OCI-LY3 (cell line): ENCODE results near the gene EPSTI1.

Experiments
- H2AFZ ChIP-seq: fragments of 200-600, 300-600 bp; shearing (Covaris generic); 2 replicates; pipeline ENCODE4 v1.6.0; 2014; ENCODE audit warnings: antibody characterized with exemption, low read depth, low read length
- H3K27ac ChIP-seq: fragments of 200-600, 300-600 bp; sonication (generic); 2 replicates; pipeline ENCODE4 v1.5.1; 2014; ENCODE audit warnings: mild to moderate bottlenecking, low read length, moderate library complexity, mixed read lengths
- H3K27me3 ChIP-seq: fragments of 200-600, 300-600 bp; sonication (generic); 2 replicates; pipeline ENCODE4 v1.6.1; 2014; ENCODE audit warnings: low read depth, low read length, mixed read lengths
- H3K36me3 ChIP-seq: fragments of 200-600, 300-600 bp; sonication (generic); replicated peaks from 2 replicates; pipeline ENCODE3; 2014; ENCODE audit warnings: low read depth, low read length, mixed read lengths
- H3K4me1 ChIP-seq: fragments of 300-600, 200-600 bp; sonication (generic); 2 replicates; pipeline ENCODE4 v1.6.1; 2014; ENCODE audit warnings: low read length, mixed read lengths
- H3K4me2 ChIP-seq: fragments of 200-600, 300-600 bp; sonication (generic); 2 replicates; pipeline ENCODE4 v1.6.1; 2014; ENCODE audit warnings: low read length, mixed read lengths
- H3K4me3 ChIP-seq: fragments of 300-600, 200-600 bp; sonication (generic); 2 replicates; pipeline ENCODE4 v1.5.1; 2014; ENCODE audit warnings: antibody characterized with exemption, mild to moderate bottlenecking, low read length, moderate library complexity
- H3K79me2 ChIP-seq: fragments of 300-600, 200-600 bp; shearing (Covaris generic); 2 replicates; pipeline ENCODE4 v1.6.1; 2014; ENCODE audit warnings: mild to moderate bottlenecking, low read length, mixed read lengths
- H3K9ac ChIP-seq: fragments of 300-600, 200-600 bp; shearing (Covaris generic); 2 replicates; pipeline ENCODE4 v1.6.0; 2014; ENCODE audit warnings: mild to moderate bottlenecking, low read length, moderate library complexity
- H3K9me3 ChIP-seq: fragments of 200-600, 300-600 bp; shearing (Covaris generic); 2 replicates; pipeline ENCODE4 v1.6.1; 2014; ENCODE audit warnings: low read length, mixed read lengths; ENCODE audit not compliant: insufficient read depth
- H4K20me1 ChIP-seq: fragments of 200-600, 300-600 bp; sonication (generic); 2 replicates; pipeline ENCODE4 v1.6.1; 2016; ENCODE audit warnings: low read length, mixed read lengths; ENCODE audit not compliant: insufficient read depth
- CTCF ChIP-seq: fragments of 200-600, 300-600 bp; sonication (generic); IDR thresholded peaks from 2 replicates; pipeline ENCODE4 v1.5.1; 2014; ENCODE audit warnings: antibody characterized with exemption, low read length, low read depth
- EZH2phosphoT487 ChIP-seq: fragments of 200-600 bp; shearing (Covaris generic); IDR thresholded peaks from 2 replicates; pipeline ENCODE4 v1.6.1; 2018; ENCODE audit warnings: antibody characterized with exemption, mixed run types, low read depth

EPSTI1 gene

GRCh38 chr13:42971691-42972347 is 20.2 kb downstream of the EPSTI1 start:
- no peak overlapping the region for H3K27ac ChIP-seq
- no peaks in the 10 kb centered on the region for H3K9me3 ChIP-seq
- H3K27me3 ChIP-seq = no peaks in the 10 kb centered on the region
- no peaks in the 10 kb centered on the region for H3K79me2 ChIP-seq
- peaks cover 30% of the 10 kb centered on the region for H3K4me1 ChIP-seq
- TF ChIP-seq EZH2phosphoT487 (no peak), CTCF (no peak)
- H2AFZ ChIP-seq = peak overlapping the region; percentile 19; the same call in 1 of the 2 replicates
- no peaks in the 10 kb centered on the region for H4K20me1 ChIP-seq
- H3K4me3 ChIP-seq = peak overlapping the region; percentile 25
- no peak overlapping the region for H3K9ac ChIP-seq
- H3K36me3 ChIP-seq = no peaks in the 10 kb centered on the region
- H3K4me2 ChIP-seq = peak overlapping the region; percentile 58

GRCh38 chr13:42970824-42971690 is 21.0 kb downstream of the EPSTI1 start:
- TF ChIP-seq CTCF (peak; percentile 85), EZH2phosphoT487 (no peak)
- H3K9me3 ChIP-seq = no peaks in the 10 kb centered on the region
- no peak overlapping the region for H2AFZ ChIP-seq
- no peak overlapping the region for H3K9ac ChIP-seq
- no peaks in the 10 kb centered on the region for H3K27me3 ChIP-seq
- no peaks in the 10 kb centered on the region for H3K79me2 ChIP-seq
- H3K36me3 ChIP-seq = no peaks in the 10 kb centered on the region
- H3K4me1 ChIP-seq = peaks cover 28% of the 10 kb centered on the region
- no peaks in the 10 kb centered on the region for H4K20me1 ChIP-seq
- peak overlapping the region; percentile 58 for H3K4me2 ChIP-seq
- no peak overlapping the region; the same call in 1 of the 2 replicates for H3K4me3 ChIP-seq
- no peak overlapping the region for H3K27ac ChIP-seq

- Histone ChIP-seq H3K9me3 (no peaks in the 10 kb centered on the region), H3K27ac (no peak overlapping the region), H3K4me2 (peak overlapping the region; percentile 38), H3K9ac (no peak overlapping the region), H3K4me3 (no peak overlapping the region), H2AFZ (peak overlapping the region; percentile 70; the same call in 1 of the 2 replicates), H3K36me3 (no peaks in the 10 kb centered on the region), H4K20me1 (no peaks in the 10 kb centered on the region), H3K27me3 (no peaks in the 10 kb centered on the region), H3K79me2 (no peaks in the 10 kb centered on the region), H3K4me1 (peaks cover 28% of the 10 kb centered on the region)
- TF ChIP-seq EZH2phosphoT487 (no peak), CTCF (peak; percentile 96)
Measured at GRCh38 chr13:42969565-42970172, 22.4 kb downstream of the EPSTI1 start.

GRCh38 chr13:42968906-42969305 is 23.1 kb downstream of the EPSTI1 start:
- H3K9ac ChIP-seq = no peak overlapping the region
- no peak overlapping the region for H3K4me3 ChIP-seq
- no peaks in the 10 kb centered on the region for H3K9me3 ChIP-seq
- no peaks in the 10 kb centered on the region for H3K27me3 ChIP-seq
- H3K27ac ChIP-seq = no peak overlapping the region
- no peaks in the 10 kb centered on the region for H3K79me2 ChIP-seq
- H4K20me1 ChIP-seq = no peaks in the 10 kb centered on the region
- H3K36me3 ChIP-seq = no peaks in the 10 kb centered on the region
- TF ChIP-seq CTCF (no peak), EZH2phosphoT487 (no peak)
- no peak overlapping the region for H2AFZ ChIP-seq
- H3K4me2 ChIP-seq = no peak overlapping the region
- H3K4me1 ChIP-seq = peaks cover 28% of the 10 kb centered on the region
